GM19397 (cell line): Measurements from ENCODE around the gene RPS25.
"Not testable (repeated sequence)": the region's sequence is repeated elsewhere in the genome, so short reads cannot be mapped to it uniquely, and the experiment has no call there.

ENCODE experiments used
- ATAC-seq: cut with Tn5 transposase; IDR thresholded peaks from one replicate; pipeline ENCODE4 v1.9.1; 2021; ENCODE audit warnings: mild to moderate bottlenecking, moderate library complexity; ENCODE audit not compliant: unreplicated experiment

Gene RPS25

GRCh38 chr11:118973985-118974384 lies 44.2 kb downstream of the RPS25 start:
- no peak for ATAC-seq

GRCh38 chr11:118971646-118972045 lies 46.5 kb downstream of the RPS25 start, which contains the start of gene FOXR1:
Gene FOXR1, plus strand, starts transcription at chr11:118971761. Its CDS starts 171 bp downstream, at chr11:118971932.
- no peak for ATAC-seq

DNA sequence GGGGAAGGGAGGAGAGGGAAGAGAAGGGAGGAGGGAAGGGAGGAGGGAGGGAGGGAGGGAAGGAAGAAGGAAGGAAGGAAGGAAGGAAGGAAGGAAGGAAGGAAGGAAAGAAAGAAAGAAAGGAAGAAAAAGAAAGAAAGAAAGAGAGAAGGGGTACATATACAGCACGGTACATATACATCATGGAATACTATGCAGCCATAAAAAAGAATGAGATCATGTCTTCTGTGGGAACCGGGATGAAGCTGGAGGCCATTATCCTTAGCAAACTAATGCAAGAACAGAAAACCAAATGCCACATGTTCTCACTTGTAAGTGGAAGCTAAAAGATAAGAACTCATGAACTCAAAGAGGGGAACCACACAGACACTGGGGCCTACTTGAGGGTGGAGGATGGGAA lies 48.6 kb downstream of the RPS25 start:
- ATAC-seq = not testable (repeated sequence)
